HG02852 (cell line): Measurements from ENCODE around the gene ACAD10.
"Not testable (repeated sequence)": the region's sequence is repeated elsewhere in the genome, so short reads cannot be mapped to it uniquely, and the experiment has no call there.

Experiments used
- ATAC-seq: cut with Tn5 transposase; IDR thresholded peaks from one replicate; pipeline ENCODE4 v1.9.1; 2021; ENCODE audit warnings: mild to moderate bottlenecking, moderate library complexity; ENCODE audit not compliant: unreplicated experiment

Gene ACAD10

DNA sequence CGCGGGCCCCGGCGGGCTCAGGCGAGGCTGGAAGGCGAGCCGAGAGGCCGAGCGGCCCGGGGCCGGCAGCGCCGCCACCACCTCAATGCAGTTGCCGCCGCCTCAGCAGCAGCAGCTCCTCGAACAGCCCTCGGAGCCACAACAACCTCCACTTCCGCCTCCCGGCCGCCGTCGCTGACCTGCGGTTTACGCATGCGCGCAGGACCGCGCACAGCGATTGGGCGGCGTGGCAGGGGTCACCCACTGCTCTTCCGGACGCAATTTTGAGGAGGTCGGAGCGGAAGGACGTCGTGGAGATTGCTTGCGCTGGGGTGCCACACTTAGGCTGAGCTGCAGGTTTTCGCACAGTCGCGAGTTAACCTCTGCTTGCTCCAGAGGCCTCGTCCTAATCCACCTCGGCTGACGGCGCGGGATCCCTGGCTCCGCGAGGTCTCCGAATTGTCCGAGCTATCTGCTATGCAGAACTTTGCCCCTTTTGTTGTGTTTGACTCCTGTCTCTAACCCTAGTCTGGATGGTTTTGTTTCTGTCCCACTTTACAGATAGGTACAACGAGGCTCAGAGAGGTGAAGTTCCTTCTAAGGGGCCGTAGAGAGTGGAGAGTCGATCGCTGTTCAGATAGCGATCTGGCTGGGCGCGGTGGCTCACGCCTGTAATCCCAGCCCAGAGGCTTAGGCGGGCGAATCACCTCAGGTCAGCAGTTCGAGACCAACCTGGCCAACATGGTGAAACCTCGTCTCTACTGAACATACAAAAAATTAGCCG is at the start of gene ACAD10, which contains the start of gene BRAP:
Gene ACAD10, plus strand, starts transcription at position 243 of the 763 bp plus-strand sequence. CDS start 6,657 bp downstream, outside the sequence.
Gene BRAP, minus strand, starts transcription at position 146 of the 763 bp plus-strand sequence. CDS start 164 bp downstream, outside the sequence.
- ATAC-seq: peak; percentile 88

- ATAC-seq: no peak
These were observed 49.5 kb upstream of the ACAD10 start for GRCh38 chr12:111636209-111636945.

- ATAC-seq: no peak
These were observed 47.3 kb upstream of the ACAD10 start for GRCh38 chr12:111638556-111638955.

GRCh38 chr12:111640506-111640905 is 45.3 kb upstream of the ACAD10 start:
- ATAC-seq: no peak

DNA sequence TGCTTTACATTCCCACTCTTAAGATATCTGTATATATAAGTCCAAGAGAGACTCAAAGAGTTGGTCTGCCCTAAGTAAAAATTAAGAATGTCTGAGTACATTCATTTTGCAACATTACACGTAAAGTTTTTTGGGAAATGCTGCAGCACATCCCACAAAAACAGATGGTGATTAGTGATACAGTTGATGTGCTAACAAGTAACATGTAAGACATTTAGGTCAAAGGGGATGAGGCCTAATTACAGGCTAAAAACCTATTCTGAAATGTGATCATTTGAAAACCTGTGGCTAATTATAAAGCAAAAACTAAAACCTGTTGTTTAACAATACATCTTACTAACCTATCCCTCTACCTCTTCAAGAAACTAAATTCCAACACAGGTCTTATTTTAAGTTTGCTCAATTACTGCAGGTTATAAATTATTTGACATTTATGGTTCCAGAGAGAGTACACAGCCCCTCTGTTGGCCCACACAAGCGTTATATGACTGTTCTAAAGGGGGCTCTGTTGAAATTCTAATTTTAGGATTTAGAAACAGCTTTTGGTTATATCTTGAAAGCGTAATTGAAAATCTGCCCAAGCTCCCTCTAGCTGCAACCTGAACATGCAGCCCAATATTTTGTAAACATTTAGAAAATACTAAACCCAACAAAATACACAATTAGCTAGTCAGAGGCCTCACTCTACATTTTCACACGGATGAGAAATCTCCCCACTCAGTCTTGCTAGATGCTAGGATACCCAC is 43.0 kb upstream of the ACAD10 start:
- ATAC-seq: no peak

DNA sequence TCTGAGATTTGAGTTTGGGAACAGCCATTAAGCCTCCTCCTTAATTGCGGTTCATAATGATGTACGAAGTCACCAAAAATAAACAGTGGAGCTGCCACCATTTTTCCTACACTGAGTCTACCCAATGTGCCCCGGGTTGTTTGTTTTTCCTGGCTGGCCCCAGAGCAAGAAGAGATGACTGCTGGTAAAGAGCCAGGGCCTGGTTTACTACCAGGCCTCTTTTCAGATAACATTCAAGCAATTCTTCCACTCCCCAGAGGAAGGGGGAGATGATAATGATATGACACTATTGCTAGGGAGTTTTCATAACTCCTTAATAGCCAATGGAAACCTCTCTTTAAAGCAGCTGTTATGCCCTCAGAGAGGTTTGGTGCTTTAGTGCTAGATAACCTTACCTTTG is 42.4 kb upstream of the ACAD10 start:
- ATAC-seq: no peak

GRCh38 chr12:111645433-111645832 is 40.4 kb upstream of the ACAD10 start:
- ATAC-seq: no peak

- no peak for ATAC-seq
These were observed 34.9 kb upstream of the ACAD10 start for GRCh38 chr12:111650912-111651311.

DNA sequence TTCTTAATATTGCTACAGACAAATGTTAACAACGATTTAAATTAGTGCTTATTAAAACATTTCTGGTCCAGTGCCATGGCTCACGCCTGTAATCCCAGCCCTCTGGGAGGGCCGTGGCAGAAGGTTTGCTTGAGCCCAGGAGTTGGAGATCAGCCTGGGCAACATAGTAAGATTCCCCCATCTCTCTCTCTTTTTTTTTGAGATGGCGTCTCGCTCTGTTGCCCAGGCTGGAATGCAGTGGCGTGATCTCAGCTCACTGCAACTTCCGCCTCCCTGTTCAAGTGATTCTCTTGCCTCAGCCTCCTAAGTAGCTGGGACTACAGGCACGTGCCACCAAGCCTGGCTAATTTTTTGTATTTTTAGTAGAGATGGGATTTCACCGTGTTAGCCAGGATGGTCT is 33.3 kb upstream of the ACAD10 start:
- not testable (repeated sequence) for ATAC-seq

DNA sequence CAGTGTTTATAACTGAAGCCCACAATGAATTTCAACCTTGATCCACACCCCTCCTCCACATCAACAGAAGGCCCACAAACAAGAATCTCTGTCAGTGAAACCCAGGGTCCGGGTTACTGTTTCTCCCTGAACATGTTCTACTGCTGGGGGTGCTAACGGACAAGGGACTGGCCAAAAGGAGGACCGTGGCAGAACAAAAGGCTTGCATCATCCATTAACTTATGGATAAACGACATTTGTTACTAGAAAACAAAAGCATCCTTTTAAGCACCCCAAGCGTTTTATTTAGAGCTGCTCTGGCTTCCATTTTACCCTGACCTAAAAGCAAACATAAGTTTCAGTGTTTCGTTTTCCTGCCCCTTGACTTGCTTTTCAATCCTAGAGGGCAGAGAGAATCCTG is 32.3 kb upstream of the ACAD10 start:
- no peak for ATAC-seq

GRCh38 chr12:111655356-111655755 is 30.5 kb upstream of the ACAD10 start:
- no peak for ATAC-seq

DNA sequence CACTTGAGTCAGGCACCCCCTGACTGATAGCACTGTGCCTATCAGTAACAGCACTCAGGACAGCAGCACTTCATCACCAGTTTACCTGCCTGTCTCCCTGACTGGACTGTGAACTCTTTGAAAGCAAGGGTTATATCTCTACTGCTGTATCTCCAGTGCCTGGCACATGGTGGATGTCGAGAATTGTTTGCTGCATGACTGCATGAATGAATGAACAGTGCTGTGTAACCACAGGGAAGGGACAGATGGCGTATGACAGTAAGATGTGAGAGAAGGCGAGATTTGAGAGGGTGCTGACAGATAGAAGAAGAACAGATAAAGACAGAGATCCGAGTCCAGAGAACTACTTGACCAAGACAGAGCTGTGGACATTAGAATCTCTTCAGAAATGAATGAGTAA is 29.8 kb upstream of the ACAD10 start:
- ATAC-seq: no peak

DNA sequence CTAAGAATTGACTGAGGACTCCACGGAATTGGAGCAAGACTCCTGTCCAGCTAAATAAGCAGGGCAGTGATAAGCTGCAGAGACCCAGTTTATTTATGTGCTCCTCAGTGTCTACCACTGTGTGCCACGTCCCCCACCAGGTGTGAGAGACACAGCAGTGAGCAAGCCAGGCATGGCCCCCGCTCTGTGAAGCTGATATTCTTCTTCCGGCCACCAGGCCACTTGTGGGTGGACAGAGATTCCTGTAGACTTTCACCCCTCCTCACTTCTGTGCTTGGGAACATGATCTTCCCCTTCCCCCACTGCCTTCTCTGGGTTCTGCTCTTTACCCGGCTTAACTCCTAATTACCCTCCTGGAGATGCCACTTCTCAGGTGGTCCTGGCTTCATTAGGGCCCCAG is 21.4 kb upstream of the ACAD10 start:
- ATAC-seq: no peak

DNA sequence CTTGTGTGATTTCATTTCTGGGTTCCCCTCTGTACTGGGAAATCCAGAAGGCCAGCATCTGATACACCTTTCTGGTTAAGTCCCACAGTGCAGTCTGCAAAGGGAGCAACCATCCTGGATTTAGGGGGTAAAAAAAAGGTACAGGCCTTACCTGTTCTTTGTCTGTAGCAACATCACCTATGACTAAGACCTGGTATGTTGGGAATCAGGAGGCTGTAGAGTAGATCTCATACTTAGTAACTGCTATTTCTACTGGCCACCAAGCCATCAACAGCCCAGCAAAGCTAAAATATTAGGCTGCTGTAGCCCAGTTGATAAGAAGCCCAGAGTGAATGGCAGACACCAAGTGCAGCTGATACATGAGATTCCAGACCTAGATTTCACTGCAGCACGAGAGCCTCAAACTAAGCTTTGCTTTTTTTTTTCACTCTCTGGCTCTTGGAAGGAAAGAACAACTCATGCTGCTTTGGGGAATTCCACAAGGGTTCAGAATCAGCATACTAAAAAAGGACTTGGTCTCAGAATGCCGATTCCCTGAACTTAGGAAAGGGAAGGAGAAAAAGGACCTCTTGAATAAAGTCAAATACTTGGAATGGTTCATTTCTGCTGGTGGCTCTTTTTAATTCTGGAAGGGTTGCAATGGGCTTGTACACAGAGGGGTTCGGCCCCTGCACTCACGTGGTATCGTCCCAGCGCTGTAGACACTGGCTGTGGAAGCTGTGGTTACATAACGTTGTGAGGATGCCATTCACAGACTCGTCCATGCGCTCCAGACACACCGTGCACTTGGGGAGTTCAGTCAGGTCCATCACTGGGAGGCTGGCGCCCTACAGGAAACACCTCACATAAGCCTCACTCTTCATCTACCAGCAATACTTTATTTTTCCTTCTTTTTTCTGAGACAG is 20.6 kb upstream of the ACAD10 start:
- no peak for ATAC-seq

DNA sequence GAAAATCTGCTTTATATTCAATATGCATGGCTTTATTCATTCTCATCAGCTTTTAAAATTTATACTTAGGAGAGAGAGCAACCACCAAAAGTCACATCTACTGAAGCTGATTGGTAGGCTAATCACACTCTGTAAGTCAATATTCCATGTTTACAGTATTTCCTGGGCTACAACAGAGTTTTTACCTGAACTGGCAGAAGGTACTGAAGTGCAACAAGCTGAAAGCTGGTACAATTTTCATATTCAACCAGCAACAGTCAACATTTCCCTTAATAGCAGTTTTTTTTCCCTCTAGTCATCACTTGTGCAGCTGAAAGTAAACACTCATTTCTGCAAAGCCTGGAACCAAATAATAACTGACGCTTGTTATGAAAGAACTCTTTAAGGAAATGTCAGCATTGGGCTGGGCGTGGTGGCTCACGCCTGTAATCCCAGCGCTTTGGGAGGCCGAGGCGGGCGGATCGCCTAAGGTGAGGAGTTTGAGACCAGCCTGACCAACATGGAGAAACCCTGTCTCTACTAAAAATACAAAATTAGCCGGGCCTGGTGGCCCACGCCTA is 13.0 kb upstream of the ACAD10 start:
- ATAC-seq: no peak

DNA sequence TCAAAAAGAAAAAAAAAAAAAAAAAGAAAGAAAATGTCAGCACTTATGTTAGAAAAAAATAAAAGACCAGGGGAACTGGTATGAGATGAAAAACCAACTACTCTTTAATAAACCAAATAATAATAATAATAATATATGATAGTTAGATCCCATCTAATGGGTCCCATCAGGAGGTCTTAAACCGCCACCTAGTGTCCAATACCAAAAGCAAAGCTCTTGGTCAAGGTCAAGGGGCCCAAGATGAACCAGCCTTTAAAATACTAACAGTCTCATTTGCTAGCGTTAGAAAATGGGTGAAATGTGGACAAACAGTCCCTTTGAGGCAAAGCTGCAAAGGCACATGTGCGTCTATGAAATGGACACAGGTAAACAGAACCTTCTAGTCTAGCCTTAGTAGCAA is 12.3 kb upstream of the ACAD10 start:
- no peak for ATAC-seq

GRCh38 chr12:111677186-111677585 is 8.7 kb upstream of the ACAD10 start:
- no peak for ATAC-seq

- ATAC-seq: not testable (repeated sequence)
These were observed 1.2 kb upstream of the ACAD10 start for GRCh38 chr12:111684485-111685198.

- ATAC-seq: peak; percentile 24
These were observed 487 bp upstream of the ACAD10 start for GRCh38 chr12:111685322-111685810.
